Measurements from ENCODE around the gene VOPP1.
A peak's percentile ranks its signal among the peaks of the same experiment; 100 is the strongest.
"Not testable (repeated sequence)": the region's sequence is repeated elsewhere in the genome, so short reads cannot be mapped to it uniquely, and the experiment has no call there.

The VOPP1 gene

DNA sequence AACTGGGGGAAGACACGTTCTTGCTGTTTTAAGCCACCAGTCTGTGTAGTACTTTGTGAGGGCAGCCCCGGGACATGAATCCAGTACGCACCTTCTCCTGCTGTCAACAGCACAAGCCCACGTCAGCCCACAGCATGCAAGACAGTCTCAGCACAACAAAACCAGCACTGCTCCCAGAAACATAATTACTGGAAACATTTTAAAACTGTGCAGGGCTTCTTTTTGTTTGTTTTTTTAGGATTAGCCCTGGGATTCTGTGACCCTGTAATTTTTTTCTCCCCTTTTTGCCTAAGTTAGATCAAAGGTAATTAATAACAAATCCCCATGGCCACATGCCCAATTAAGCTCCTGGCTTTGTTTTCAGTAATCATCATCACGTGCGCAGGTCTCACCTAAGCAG lies 87.5 kb downstream of the VOPP1 start:
- no peak for DNase-seq

DNA sequence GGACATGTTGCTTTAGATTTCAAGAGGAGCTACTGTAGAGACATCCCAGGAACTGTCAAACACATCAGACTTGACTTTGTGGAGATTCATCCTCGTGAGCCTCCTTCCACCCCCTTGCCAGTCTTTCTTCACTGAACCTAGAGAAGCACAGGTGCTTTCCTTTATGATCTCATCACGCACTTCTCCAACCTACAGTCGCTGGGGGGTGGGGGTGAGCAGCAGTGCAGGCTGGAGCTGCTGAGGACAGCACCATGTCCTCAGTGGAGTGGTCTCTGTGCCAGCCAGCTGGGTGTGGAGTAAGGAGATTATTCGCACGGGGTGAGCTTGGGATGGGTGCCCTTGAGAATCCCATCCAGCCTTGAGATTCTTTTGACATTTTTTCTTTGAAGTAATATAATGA lies 88.1 kb downstream of the VOPP1 start:
- DNase-seq, result no peak

DNA sequence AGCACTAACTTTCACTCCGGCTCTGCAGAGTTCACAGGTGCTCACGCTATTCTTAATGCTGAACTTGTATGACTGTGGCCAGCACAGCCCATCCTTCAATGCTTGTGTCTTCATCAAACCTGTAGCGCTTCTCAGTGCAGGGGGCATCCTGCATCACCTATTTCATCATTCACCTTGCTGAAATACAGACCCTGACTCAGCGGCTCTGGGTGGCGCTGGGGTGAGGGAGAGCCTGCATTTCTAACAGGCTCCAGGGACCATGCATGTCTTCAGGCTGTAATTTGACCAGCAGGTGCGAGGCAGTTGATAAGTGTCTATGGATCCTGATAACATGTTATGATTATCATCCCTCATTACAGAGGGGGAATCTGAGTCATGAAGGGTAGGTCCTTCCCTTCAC lies 89.3 kb downstream of the VOPP1 start:
- no peak for DNase-seq

DNA sequence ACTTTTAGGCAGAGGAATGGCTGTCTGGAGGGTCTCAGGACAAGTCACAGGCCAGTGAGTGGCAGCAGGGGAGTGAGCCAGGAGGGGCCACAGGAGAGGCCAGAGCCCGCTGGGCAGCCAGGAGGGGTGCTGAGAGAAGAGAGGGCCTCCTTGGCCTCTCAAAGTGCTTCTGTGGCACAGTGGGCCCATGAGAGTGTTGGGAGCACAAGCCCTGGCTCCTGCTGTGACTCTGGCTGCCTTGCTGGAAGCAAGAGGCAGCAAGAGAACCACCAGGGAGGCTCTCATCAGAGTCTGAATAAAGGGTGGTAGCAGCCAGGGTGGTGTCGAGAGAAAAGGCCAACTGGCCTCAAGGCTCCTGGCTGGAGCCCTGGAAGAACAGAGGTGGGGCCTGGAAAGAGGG lies 91.1 kb downstream of the VOPP1 start:
- no peak for DNase-seq

DNA sequence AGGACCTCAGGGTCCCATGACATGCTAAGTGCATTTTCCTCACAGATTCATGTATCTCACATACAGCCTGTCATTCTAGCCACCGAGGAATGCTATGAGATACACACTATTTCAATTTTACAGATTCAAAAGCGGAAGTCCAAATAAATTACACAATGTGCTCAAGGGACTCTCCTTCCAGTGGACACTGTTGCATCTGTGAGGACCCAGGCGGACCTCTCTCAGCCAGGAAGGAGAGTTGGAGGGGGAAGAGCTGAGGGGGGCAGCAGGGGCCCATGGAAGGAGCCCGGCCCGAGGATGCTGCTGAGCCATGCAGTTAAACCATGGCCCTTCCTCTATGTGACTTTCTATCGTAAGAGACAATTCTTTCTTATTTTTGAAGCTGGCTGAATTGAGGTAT lies 93.6 kb downstream of the VOPP1 start:
- no peak for DNase-seq

DNA sequence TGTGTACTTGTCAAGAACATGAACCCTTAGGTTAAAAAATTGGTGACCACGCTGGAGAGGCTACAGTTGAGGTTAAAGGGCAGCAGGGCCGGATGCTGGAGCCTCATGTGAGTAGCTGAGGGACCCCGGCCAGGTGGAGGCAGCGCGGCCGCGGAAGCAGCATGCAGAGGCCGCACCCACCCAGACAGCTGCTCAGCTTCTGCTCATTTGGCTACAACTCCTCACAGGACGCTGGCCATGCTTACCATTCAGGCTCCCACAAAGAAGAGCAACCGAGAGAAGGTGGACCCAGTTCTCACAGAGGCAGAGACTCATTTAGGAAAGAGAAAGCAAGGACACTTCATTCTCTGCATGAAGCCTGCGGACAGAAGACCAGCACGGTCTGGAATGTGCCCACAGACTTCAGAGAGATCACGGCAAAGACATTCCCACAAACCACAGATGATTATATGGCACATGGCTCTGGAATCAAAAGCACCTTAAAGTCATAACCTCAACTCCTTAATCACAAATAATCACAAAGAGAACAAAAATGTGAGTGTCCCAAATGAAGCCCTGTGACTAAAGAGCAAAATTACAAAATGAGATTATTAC lies 94.4 kb downstream of the VOPP1 start:
- DNase-seq, result no peak

DNA sequence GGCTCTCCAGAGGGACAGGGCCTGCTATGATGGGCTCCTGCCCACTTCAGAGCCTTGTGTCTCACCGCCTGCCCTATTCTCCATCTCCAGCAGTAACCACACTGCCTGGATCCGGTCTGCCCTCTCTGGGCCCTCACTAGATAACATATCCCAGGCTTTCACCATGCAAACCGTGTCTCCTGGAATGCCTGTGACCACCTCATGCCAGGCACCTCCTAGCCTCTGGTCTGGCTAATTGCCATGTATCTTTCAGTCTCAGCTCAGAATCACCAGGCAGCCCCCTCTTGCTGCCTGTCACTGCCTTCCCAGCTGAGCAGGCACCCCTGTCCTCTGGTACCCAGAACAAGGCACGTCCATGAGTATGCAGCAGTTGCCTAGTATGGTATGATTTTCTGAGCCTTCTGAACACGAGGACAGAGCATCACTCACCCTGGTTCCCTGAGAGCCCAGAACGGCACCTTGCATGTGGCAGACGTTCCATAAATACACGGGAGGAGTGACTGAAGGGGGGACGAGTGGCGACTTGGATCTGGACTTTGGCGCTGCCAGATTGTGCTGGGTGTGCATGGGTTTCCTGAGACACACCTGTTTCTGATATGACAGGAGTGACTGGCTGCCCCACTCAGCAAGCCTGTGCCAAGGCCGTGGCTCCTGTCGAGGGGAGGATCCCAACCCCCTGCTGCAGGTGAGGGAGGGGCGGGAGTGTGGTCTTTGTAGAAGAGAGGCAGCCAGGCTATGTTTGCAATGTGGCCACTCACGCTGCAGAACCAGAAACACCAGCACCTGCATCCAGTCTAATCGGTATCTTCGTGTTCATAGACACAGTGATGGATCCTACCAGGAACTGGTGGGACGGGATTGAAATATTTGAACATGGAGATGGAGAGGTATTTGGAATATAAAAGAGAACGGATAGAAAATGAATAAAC lies 95.2 kb downstream of the VOPP1 start:
- DNase-seq, result no peak

DNA sequence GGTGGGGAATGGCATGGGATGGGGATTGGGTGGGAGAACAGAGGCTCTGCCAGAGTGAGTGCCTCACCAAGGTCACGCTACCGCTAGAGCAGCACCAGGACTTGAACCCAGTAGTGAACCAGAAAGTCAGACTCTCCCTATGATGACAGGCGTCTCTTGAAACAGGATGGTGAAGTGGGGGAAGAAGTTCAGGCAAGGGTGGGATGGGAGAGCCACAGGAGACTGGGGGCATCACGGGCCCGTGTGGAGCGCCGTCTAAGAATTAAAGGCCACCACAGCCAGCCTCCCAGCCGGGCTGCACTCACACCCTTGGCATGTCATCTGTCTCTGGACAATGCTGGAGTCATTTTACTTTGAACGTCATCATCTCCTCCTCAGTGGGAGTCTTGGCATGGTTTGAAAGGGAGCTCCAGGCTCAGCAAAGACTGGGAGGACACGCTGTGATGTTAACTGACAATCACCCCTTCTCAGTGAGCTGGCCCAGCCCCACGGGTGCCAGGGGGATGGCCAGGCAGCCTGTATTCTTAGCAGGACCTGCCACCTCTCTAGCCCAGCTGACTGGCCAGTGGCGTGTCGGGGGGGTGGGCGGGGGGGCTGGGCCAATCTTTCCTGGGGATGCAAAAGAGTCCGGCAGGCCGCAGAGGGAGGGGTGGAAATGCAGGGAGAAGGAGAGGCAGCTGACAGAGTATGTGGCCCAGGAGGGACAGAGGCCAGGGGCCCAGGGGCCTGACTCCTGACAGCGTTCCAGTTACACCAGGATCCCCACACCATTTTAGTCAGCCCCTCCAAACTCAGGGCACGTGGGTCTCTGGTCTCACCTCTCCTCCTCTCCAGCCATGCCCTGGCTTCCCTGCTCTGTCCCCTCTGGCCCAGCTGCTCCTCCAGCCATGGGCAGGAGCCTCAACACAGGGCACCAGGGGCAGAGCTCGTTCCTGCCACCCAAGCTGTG lies 96.2 kb downstream of the VOPP1 start:
- DNase-seq, result no peak

DNA sequence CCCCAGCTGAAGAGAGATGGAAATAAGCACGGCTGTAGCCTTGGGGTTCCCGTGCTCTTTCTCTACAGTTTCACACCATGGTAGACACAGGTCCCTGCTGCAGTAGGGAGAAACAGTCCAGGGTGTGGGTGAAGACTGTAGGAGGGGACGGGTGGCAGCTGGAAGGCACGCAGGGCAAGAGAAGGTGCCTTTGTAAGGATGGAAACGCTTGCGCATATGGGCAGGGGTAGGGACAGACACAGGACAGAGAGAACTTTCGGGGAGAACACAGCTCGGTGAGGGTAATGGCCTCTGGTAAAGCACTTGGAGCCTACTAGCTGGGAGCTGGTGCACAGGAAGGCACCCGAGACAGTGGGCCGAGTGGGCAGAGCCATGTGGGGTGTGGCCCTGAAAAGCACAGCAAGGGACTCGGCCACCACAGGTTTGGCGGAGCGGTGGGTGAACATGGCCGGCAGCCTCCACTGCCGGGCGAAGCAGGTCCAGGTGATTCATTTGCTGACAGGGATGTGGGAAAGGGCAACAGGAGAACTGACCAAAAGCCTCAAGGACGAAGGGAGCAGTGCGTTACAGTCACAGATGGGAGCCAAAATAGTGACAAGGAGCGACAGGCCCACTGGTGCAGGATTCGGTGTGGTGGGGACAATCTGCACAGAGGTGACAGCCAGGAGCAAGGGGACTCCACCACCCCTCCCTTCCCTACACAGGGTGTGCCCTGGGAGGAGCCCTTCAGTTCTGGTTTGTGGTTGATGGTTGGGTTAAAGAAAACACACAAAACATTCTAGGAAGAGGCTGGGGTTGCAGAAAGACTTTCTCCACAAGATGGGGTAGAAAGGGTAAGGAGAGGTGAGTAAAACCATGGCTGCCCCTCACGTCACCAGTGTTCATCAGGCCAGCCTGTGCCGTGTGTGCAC lies 97.1 kb downstream of the VOPP1 start:
- DNase-seq, result no peak

DNA sequence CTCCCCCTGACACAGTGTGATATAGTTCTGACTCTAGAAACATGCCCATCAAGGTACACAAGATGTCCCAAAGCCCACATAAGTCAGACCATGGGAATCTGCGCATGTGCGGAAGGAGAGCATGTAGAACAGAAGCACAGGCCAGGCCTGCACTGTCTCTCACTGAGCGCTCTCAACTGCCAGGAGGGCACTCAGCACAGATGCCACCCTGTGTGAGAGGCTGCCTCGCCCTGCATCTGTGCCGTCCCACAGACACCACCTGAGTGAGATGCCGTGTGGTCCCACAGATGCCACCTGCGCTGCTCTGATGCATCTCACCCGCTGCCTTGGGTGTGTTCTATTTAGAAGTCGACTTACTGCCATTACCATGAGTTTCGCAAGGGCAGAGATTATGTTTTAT lies 98.4 kb downstream of the VOPP1 start:
- no peak for DNase-seq

DNA sequence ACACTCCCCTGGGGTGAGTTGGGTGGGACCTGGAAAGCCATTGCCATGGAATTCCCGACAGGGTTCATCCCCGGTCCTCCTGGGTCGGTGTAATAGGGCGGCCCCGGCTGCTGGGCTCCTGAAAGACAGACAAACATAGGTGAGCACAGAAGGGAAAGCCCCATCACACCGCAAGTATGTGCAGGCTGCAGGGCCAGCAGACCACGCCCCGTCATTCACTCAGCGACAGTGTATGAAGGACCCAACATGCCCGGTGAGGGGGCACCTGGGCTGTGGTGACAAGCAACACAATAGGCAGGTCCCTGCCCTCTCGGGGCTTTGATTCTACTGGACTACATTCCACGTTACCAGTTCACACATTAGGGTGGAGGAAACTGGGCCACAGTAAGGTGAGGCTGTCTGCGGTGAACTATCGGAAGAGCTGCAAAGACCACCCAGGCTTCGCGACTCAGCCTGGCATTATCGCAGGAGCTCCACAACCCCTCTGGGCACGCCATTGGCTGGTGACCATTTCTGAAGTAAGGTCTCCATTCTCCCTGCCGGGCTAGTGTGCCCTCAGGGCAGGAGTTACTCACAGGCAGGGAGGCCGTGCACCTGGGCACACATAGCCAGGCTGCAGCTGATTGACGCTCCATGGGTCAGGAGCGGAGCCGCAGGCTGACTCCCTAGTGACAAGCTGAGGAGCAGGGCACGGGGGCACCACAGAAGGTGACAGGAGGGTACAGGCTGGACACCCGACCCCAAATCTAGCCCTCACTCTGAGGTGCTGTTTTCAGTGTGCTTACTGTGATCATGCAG lies 99.2 kb downstream of the VOPP1 start:
- DNase-seq, result no peak

DNA sequence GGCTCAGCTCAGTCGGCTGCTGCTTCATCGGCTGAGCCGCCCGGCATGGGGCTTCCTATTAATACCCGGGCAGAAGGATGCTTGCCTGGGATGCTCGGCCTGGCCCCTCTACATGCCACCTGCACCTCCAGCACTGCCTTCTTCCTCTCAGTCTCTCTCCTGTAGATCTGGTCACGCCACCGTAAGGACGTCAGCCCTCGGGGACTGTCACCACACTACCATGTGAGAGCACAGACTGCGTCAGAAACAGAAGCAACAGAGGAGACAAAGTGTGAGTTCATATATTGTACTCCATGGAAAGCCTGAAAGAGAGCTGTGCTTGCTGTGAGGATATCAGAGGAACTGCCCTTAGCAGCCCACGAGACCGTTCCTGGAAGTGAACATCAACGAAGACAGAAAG lies 99.9 kb downstream of the VOPP1 start:
- DNase-seq, result not testable (repeated sequence)

DNA sequence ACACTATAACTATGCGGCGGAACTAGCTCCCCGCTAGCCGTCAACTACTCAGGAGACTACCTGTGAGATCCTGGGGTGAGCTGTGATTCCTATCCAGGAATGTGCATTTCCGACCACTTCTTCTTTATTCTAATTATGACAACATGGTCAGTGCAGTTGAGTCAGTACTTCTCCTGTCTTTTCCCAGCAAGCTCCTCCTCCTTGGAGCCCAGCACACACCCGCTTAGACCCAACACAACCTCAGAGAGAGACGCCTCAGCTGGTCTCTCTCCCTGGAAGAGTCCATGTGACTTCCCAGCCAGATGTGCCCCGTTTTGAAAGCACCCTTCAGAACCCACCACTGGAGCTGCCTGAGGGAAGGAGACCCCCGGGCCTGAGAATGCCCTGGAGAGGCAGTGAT lies 100.7 kb downstream of the VOPP1 start:
- DNase-seq, result not testable (repeated sequence)

DNA sequence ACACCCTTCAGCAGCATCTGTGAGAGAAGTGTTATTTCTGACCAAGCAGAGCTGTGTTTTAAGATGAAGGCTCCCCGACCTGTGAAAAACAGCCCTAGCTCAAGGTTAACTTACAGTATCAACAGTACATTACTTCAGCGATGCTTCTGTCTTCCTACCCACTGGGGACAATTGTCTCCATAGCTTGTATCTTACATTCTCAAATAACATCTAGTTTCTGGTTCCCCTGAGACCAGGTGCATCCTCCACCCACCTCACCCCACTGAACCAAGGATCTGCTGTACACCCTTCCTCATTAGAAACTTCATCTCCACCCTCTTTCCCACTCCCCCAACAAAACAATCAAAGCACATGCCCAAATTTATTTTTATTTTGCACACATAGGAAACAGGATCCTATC lies 102.0 kb downstream of the VOPP1 start:
- no peak for DNase-seq

DNA sequence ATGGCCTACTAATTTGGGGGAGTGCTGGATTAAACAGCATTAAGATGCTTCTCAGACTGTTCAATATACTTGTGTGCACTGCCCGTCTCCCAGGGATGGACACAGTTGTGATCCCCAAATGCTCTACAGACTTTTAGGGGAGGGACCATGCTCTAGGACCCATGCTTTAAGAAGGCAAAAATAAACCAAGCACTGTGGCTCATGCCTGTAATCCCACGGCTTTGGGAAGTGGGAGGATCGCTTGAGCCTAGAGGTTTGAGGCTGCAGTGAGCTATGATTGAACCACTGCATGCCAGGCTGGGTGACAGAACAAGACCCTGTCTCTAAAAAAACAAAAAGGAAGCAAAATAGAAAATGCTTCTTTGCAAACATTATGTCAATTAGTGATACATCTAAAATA lies 102.6 kb downstream of the VOPP1 start:
- no peak for DNase-seq

DNA sequence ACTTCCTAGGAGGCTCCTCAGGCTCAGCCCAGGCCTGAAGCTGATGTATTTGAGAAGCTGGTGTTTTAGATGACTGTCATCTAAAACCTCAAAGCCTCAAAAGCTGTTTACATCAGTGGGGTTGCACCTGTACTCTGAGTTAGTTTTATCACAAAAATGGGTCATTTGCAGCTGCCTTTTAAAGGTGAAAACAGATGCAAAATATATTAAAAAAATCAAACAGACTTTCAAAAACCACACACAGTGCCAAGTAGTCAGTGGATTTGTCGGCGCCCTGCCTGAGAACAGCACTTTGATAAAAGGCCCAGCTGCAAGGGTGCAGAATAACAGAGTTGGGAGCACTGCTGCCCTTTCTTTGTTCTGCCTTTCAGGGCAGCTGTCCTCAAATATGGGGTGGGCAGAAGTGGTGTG lies 103.0 kb downstream of the VOPP1 start:
- peak; percentile 14 to 16 for DNase-seq

DNA sequence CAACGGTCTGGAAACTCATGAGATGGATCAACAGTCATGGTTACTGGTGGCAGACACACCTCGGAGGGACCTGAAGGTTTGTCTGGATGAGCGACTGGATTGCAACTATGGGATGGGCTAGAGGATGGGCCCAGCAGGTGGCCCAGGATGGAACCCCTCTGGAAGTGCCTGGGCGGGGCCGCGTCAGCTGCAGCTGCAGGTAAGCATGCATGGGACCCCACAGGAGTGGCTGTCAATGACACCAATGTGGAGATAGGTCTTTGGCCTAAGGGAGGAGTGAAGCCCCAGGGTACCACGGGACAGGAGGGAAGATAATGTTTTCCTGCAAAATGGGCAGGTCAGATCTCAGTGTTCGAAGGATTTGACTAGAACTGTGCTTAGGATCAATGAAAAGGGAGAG lies 103.8 kb downstream of the VOPP1 start:
- no peak for DNase-seq

DNA sequence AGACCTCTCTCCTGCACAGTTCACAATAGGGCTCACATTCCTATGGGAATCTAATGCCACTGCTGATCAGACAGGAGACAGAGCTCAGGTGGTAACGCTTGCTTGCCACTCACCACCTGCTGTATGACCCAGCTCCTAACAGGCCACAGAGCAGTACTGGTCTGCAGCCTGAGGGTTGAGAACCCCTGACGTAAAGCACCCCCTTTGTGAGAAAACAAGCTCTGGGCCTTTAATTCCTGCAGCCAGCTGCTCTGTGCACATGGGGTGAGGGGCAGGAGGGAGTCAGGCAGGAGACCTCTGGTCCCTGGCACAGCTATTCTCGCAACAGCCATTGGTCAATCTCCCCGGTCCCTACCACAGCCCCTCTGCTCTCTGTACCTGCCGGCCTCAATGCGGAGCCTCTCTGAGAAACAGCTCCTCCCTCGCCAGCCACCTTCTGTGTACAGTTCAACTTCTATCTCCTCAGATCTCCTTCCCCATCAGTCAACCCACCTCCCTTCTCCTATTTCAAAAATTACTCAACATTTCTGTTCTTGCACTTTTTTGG lies 105.2 kb downstream of the VOPP1 start:
- DNase-seq, result no peak

DNA sequence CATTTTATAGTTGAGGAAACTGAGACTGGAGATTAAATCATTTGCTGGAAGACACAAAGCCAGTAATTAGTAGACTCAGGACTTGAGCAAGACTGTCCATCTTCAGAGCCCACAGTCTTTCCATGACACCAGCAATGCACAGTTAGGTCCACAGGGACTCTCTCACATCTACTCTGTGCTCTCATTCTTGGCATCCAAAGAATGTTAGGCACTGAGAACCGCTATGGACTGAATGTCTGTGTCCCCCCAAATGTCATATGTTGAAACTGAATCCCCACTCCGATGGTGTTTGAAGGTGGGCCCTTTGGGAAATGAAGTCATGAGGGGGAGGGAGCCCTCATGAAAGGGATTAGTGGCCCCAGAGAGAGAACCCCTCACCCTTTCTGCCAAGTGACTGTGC lies 106.6 kb downstream of the VOPP1 start:
- no peak for DNase-seq

DNA sequence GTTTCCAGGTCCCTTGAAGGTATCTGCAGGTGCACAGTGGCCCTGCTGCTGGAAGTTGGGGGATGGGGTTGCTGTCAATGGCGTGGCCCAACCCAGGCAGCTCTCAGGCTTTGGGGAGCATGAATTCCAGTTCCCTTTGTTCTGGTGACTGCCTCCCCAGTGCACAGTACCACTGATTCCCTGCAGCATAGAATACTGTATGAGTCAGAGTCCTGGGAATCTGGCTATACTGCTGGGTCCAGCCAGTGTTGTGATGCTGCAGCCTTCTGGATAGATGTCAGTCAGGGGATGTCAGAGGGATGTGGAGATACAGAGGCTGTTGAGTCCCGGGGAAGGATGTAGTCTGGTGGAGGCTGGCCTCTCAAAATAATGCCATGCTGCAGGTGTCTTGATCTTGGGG lies 107.9 kb downstream of the VOPP1 start:
- no peak for DNase-seq

DNA sequence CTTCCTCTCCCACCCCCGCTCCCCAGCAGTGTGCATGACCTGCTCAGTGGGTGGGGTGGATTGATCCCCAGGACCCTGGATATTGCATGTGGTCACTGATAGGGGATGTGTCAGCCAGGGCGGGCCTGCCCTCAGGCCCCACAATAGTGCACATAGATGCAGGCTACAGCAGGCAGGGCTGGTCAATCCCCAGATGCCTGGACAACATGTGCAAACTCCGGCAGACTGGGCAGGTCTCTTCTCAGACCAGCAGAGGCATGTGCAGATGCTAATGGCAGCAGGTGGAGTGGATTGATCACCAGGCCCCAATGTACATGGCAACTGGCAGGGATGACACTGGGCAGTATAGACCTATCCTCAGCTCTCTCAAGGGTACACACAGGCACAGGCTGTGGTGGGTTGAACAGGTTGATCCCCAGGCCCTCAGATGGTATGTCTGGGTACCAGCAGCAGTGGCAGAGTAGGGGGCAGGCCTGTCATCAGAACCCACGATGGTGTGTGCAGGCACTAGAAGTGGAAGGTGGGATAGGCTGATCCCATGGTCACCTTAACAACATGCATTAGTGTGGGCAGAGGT lies 108.5 kb downstream of the VOPP1 start:
- no peak for DNase-seq
